ENCODE measurements around the gene PVRIG.
"Not testable (repeated sequence)": the region's sequence is repeated elsewhere in the genome, so short reads cannot be mapped to it uniquely, and the experiment has no call there.

The PVRIG gene

DNA sequence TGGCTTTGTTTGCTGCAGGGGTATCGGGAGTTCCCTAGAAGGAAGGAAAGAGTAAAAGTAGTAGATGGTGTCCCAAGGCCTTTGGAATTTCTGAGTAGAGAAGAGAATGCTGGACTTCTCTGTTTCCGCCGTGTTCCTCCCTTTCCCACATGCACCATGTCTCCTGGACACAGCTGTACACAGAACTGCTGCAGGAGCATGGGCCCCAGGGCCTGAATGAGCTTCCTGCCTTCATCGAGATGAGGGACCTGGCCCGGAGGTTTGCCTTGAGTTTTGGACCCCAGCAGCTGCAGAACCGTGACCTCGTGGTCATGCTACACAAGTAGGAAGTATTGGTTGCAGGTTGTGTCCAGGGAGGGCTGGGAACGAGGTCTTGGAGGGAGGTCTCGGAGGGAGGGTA, 15.3 kb upstream of the PVRIG start:
- no peak overlapping the region for H3K4me3 ChIP-seq (ENCODE audit: low read depth, low read length)
- no peak for DNase-seq (ENCODE audit: low read depth)
- TF ChIP-seq, protein P1, sequence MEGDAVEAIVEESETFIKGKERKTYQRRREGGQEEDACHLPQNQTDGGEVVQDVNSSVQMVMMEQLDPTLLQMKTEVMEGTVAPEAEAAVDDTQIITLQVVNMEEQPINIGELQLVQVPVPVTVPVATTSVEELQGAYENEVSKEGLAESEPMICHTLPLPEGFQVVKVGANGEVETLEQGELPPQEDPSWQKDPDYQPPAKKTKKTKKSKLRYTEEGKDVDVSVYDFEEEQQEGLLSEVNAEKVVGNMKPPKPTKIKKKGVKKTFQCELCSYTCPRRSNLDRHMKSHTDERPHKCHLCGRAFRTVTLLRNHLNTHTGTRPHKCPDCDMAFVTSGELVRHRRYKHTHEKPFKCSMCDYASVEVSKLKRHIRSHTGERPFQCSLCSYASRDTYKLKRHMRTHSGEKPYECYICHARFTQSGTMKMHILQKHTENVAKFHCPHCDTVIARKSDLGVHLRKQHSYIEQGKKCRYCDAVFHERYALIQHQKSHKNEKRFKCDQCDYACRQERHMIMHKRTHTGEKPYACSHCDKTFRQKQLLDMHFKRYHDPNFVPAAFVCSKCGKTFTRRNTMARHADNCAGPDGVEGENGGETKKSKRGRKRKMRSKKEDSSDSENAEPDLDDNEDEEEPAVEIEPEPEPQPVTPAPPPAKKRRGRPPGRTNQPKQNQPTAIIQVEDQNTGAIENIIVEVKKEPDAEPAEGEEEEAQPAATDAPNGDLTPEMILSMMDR (IDR thresholded peaks at IDR 0.05; ENCODE audit: low read depth, low read length, missing control alignments), result no peak

DNA sequence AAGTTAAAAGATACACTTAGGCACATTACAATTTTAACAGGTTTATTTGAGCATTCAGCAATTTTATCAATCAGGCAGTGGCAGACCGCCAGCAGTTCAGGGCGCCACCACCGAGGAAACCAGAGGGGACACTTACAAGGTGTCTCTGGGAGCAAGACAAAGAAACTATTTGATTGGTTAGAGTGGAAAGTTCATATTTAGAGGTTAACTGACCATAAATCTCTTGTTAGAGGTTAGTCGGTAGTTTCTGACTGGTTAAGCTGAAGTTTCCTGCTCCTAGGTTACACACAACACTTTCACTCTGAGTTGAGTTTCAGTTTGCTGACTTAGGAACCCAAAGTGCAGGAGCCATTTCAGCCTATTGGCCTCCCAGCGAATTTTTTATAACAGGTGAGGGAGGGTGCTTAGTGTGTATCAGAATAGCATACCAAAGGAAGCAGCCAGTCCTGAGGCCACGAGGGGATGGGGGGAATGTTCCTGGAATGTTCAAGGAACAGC, 10.8 kb upstream of the PVRIG start:
- peak; percentile 88 for DNase-seq (ENCODE audit: low read depth)
- H3K4me3 ChIP-seq (ENCODE audit: low read depth, low read length), result peak overlapping the region; percentile 4; the same call in 1 of the 2 replicates

DNA sequence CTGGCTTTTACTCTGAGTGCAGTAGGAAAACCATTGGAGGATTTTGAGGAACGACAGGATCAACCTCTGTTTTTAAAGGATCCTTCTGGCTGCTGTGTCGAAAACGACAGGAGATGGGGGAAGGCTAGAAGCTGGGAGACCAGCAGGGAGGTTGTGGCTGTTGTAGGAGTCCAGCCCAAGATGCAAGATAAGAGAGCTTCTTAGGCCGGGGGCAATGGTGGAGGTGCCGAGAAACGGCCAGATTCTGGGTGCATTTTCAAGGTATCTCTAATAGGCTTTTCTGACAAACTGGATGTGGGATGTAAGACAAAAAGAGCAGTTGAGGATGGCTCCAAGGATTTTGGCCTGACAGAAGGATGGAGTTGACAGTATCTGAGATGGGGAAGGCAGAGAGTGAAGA, 10.3 kb upstream of the PVRIG start:
- H3K4me3 ChIP-seq (ENCODE audit: low read depth, low read length), result peak overlapping the region; percentile 4; the same call in 1 of the 2 replicates
- TF ChIP-seq, protein P1 (IDR thresholded peaks at IDR 0.05; ENCODE audit: low read depth, low read length, missing control alignments), result no peak
- no peak for DNase-seq (ENCODE audit: low read depth)

More for the DNA sequence above, 10.8 kb upstream of the PVRIG start:
- TF ChIP-seq, protein P1 (IDR thresholded peaks at IDR 0.05; ENCODE audit: low read depth, low read length, missing control alignments), result peak; percentile 17

DNA sequence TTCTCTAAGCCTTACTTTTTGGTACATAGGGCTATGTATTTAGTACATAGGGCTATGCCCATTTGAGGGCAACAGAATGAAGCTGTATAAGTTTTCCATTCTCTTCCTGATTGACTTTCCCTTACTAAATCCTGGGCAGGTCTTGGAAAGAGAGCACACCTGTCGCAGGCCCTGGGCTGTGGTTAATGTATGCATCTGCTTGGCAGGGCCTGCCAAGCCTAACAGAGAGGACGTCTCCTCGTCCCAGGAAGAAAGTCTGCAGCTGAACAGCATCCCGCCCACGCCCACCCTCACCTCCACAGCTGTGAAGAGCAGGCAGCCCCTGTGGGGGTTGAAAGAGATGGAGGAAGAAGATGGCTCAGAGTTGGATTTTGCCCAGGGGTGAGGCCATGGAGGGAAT, 8.9 kb upstream of the PVRIG start:
- DNase-seq (ENCODE audit: low read depth), result no peak
- TF ChIP-seq, protein P1 (IDR thresholded peaks at IDR 0.05; ENCODE audit: low read depth, low read length, missing control alignments), result no peak
- H3K4me3 ChIP-seq (ENCODE audit: low read depth, low read length), result peak overlapping the region; percentile 37

DNA sequence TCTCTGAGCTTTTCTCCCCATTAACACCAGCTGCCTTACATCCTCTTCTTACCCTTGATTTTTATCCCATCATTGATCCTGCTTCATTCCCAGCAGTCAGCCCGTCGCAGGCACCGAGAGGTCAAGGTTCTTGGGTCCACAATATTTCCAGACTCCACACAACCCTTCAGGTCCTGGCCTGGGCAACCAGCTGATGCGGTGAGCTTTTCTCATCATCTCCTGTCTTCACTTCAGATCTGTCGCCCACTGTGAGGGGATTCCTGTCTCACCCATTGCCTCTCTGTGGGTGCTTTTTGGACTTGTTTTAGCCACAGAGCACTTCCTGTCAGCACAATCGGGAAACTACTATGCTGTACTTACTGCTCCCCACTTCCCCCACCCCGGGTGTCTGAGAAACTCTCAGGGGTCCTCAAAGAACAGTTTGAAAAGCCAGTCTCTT, 8.4 kb upstream of the PVRIG start:
- TF ChIP-seq, protein P1 (IDR thresholded peaks at IDR 0.05; ENCODE audit: low read depth, low read length, missing control alignments), result no peak
- H3K4me3 ChIP-seq (ENCODE audit: low read depth, low read length), result peak overlapping the region; percentile 37
- peak; percentile 67 for DNase-seq (ENCODE audit: low read depth)

DNA sequence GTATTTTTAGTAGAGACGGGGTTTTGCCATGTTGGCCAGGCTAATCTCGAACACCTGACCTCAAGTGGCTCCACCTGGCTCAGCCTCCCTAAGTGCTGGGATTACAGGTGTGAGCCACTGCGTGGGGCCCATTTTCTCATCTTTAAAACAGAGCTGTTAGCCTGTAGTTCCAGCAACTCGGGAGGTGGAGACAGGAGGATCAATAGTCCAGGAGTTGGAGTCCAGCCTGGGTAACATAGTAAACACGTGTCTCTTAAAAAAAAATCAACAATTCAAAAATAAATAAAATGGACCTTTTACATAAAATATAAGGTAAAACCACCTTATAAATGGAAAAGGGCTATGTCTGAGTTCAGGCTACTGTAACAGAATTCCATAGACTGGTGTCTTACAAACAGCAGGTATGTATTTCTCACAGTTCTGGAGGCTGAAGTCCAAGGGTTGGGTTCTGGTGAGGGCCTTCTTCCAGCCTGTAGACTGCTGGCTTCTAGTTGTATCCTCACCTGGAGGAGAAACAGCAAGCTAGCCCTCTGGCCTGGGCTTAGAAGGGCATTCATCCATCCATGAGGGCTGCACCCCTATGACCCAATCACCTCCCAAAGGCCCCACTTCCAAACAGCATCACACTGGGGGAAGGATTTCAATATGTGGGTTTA, 7.0 kb upstream of the PVRIG start:
- no peak overlapping the region for H3K4me3 ChIP-seq (ENCODE audit: low read depth, low read length)
- DNase-seq (ENCODE audit: low read depth), result no peak
- TF ChIP-seq, protein P1 (IDR thresholded peaks at IDR 0.05; ENCODE audit: low read depth, low read length, missing control alignments), result no peak

DNA sequence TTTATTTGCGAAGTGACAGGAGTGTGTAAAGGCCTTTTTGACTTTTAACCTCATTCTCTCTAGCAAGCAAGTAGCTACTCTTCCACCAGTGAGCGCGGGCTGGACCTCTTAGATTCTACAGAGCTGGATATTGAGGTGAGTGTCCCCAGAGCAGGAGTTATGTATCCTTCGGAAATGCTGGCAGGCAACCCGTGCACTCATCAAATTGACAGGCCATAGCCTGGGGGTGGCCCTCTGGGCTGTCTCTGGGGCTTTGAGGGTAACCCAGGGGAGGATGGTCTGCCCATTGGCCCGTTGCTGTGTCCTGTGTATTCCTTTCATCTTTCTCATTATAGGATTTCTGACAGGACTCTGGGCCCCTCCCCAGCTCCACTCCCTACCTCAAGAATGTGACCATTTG, 6.1 kb upstream of the PVRIG start:
- no peak overlapping the region for H3K4me3 ChIP-seq (ENCODE audit: low read depth, low read length)
- no peak for DNase-seq (ENCODE audit: low read depth)
- TF ChIP-seq, protein P1 (IDR thresholded peaks at IDR 0.05; ENCODE audit: low read depth, low read length, missing control alignments), result no peak

DNA sequence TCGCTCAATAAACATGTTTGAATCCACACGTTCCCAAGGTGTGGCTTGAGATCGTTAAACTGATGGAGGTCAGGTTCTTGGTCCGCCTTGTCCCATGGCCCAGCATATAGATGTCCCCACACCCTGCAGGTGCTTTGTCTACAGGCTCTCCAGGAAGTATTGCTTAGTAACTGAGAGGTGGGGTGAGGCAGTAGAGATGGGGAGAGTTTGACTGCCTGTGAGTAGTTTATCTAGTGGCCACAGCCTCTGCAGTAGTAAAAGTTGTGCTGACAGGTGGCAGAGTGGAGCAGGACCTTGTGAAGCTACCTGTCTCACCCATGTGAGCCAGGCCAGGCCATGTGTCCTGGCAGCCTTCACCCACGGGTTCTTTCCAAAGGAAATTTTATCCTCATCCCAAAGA, 5.4 kb upstream of the PVRIG start:
- DNase-seq (ENCODE audit: low read depth), result not testable (repeated sequence)

More for the DNA sequence above, 5.4 kb upstream of the PVRIG start:
- not testable (repeated sequence) for H3K4me3 ChIP-seq (ENCODE audit: low read depth, low read length)

All from GM12864 (cell line).